NCI-H2227 treated with DMSO at 0.1 percent for 48 hours (cell line): ENCODE measurements around the gene HOXA1.
"Not testable (repeated sequence)": the region's sequence is repeated elsewhere in the genome, so short reads cannot be mapped to it uniquely, and the experiment has no call there.

Experiments
- DNase-seq: peaks from one replicate; lab custom pipeline; 2025; lab: John Stamatoyannopoulos, UW

The HOXA1 gene

DNA sequence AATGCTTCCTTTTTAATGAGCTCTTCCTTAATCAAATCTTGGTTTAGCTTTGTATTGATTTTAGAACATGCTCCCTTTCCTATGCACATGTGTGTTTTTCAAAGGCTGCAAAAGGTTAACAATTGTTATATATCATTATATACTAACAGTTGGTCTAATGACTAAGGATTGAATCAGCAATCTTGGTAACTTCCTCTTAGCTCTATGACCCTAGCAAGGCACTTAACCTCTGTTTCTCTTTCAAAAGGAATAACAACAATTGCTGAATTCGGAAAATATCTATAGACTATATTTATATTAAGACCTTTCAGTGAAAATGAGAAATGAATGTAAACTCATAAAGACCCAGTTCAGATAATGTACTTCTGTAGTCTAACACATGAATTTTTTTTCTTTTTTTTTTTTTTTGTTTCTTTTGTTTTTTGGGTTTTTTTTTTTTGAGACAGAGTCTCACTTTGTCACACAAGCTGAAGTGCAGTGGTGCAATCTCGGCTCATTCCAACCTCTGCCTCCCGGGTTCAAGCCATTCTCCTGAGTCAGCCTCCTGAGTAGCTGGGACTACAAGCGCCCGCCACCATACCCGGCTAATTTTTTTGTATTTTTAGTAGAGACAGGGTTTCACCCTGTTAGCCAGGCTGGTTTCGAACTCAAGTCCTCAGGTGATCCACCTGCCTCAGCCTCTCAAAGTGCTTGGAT lies 48.8 kb downstream of the HOXA1 start:
- DNase-seq, result no peak

DNA sequence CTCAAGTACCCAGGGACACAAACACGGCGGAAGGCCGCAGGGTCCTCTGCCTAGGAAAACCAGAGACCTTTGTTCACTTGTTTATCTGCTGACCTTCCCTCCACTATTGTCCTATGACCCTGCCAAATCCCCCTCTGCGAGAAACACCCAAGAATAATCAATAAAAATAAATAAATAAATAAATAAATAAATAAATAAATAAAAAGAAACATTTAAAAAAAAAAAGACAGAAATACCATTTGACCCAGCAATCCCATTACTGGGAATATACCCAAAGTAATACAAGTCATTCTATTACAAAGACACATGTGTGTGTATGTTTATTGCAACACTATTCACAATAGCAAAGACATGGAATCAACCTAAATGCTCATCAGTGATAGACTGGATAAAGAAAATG lies 49.8 kb downstream of the HOXA1 start:
- not testable (repeated sequence) for DNase-seq

DNA sequence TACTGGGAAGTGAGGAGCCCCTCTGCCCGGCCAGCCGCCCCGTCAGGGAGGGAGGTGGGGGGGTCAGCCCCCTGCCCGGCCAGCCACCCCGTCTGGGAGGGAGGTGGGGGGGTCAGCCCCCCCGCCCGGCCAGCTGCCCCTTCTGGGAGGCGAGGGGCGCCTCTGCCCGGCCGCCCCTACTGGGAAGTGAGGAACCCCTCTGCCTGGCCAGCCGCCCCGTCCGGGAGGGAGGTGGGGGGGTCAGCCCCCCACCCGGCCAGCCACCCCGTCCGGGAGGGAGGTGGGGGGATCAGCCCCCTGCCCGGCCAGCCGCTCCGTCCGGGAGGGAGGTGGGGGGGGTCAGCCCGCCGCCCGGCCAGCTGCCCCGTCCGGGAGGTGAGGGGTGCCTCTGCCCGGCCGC lies 50.7 kb downstream of the HOXA1 start:
- DNase-seq, result not testable (repeated sequence)
